Neutrophil (primary cell): ENCODE data around the gene KANSL1.
A peak's percentile ranks its signal among the peaks of the same experiment; 100 is the strongest.

Source experiments
- H3K27ac ChIP-seq: fragments of 200-600 bp; sonication (generic); 2 replicates; pipeline ENCODE4 v1.5.1; 2016; ENCODE audit warnings: mild to moderate bottlenecking, moderate library complexity
- H3K27me3 ChIP-seq: fragments of 200-600 bp; sonication (generic); 2 replicates; pipeline ENCODE4 v1.6.0; 2016; ENCODE audit warnings: mild to moderate bottlenecking
- H3K36me3 ChIP-seq: fragments of 200-600 bp; sonication (generic); 2 replicates; pipeline ENCODE4 v1.5.1; 2017
- H3K4me1 ChIP-seq, 2 experiments: fragments of 200-600 bp in 1 of 2; sonication (generic) in 1 of 2; 1 replicate in 1 of 2; 2 replicates in 1 of 2; pipeline versions ENCODE4 v1.5.1 to v1.6.1; 2013 to 2016; ENCODE audit warnings: low read depth in 1 of 2, low read length in 1 of 2, mild to moderate bottlenecking in 1 of 2, moderate library complexity in 1 of 2; ENCODE audit not compliant: control insufficient read depth in 1 of 2, insufficient read depth in 1 of 2
- H3K4me3 ChIP-seq, 2 experiments: fragments of 200-600 bp in 1 of 2; sonication (generic) in 1 of 2; 1 replicate in 1 of 2; 2 replicates in 1 of 2; pipeline ENCODE4 v1.5.1; 2013 to 2016; ENCODE audit warnings: low read depth in 1 of 2, low read length in 1 of 2, mild to moderate bottlenecking in 1 of 2, moderate library complexity in 1 of 2
- H3K9me3 ChIP-seq: fragments of 200-600 bp; sonication (generic); 2 replicates; pipeline ENCODE4 v1.5.1; 2016
- CTCF ChIP-seq: fragments of 200-600 bp; sonication (generic); IDR thresholded peaks from 2 replicates; pipeline ENCODE4 v1.5.1; 2016; ENCODE audit warnings: antibody characterized with exemption

Gene KANSL1

GRCh38 chr17:46027976-46028325 is 165.3 kb downstream of the KANSL1 start:
- Histone ChIP-seq H3K36me3 (peaks cover 46% of the 10 kb centered on the region), H3K9me3 (no peaks in the 10 kb centered on the region), H3K27ac (peak overlapping the region; percentile 73), H3K27me3 (no peaks in the 10 kb centered on the region), H3K4me3 (no peak overlapping the region), H3K4me1 (peaks cover 22 to 26% of the 10 kb centered on the region in 2 experiments)
- TF ChIP-seq CTCF: no peak

- no peak for TF ChIP-seq CTCF
- peaks cover 40% of the 10 kb centered on the region for H3K36me3 ChIP-seq
- H3K4me1 ChIP-seq: peaks cover 22 to 26% of the 10 kb centered on the region in 2 experiments
- H3K27ac ChIP-seq: peak overlapping the region; percentile 73
- no peaks in the 10 kb centered on the region for H3K9me3 ChIP-seq
- H3K27me3 ChIP-seq: no peaks in the 10 kb centered on the region
- no peak overlapping the region for H3K4me3 ChIP-seq
Observed at GRCh38 chr17:46027048-46027975, 165.9 kb downstream of the KANSL1 start.

- Histone ChIP-seq H3K4me3 (no peak overlapping the region), H3K27ac (peak overlapping the region; percentile 73), H3K9me3 (no peaks in the 10 kb centered on the region), H3K4me1 (peaks cover 22 to 26% of the 10 kb centered on the region in 2 experiments), H3K27me3 (no peaks in the 10 kb centered on the region), H3K36me3 (peaks cover 31% of the 10 kb centered on the region)
- no peak for TF ChIP-seq CTCF
Observed at GRCh38 chr17:46026166-46027047, 166.8 kb downstream of the KANSL1 start.

DNA sequence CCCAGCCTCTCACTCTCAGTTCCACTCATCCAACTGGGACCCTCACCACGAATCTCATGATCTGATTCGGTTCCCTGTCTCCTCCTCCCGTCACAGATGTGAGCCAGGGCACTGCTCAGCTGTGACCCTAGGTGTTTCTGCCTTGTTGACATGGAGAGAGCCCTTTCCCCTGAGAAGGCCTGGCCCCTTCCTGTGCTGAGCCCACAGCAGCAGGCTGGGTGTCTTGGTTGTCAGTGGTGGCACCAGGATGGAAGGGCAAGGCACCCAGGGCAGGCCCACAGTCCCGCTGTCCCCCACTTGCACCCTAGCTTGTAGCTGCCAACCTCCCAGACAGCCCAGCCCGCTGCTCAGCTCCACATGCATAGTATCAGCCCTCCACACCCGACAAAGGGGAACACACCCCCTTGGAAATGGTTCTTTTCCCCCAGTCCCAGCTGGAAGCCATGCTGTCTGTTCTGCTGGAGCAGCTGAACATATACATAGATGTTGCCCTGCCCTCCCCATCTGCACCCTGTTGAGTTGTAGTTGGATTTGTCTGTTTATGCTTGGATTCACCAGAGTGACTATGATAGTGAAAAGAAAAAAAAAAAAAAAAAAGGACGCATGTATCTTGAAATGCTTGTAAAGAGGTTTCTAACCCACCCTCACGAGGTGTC is 167.6 kb downstream of the KANSL1 start:
- H3K36me3 ChIP-seq: peaks cover 23% of the 10 kb centered on the region

More for the DNA sequence above, 167.6 kb downstream of the KANSL1 start:
- Histone ChIP-seq H3K4me3 (no peak overlapping the region), H3K4me1 (peaks cover 22 to 26% of the 10 kb centered on the region in 2 experiments), H3K9me3 (no peaks in the 10 kb centered on the region), H3K27me3 (no peaks in the 10 kb centered on the region), H3K27ac (peak overlapping the region; percentile 73)
- no peak for TF ChIP-seq CTCF
